NCI-H2227 (cell line): ENCODE data around the gene TUBB8B.
A peak's percentile ranks its signal among the peaks of the same experiment; 100 is the strongest.
"Not testable (repeated sequence)": the region's sequence is repeated elsewhere in the genome, so short reads cannot be mapped to it uniquely, and the experiment has no call there.

ENCODE experiments used
- DNase-seq: peaks from one replicate; lab custom pipeline; 2025; ENCODE audit not compliant: unreplicated experiment; lab: John Stamatoyannopoulos, UW

TUBB8B gene

GRCh38 chr18:49176-49665 is at the start of gene TUBB8B:
Gene TUBB8B (minus strand): TSS chr18:49615. CDS start chr18:49557, 58 bp downstream.
- not testable (repeated sequence) for DNase-seq

- DNase-seq, result not testable (repeated sequence)
These were observed 48.0 kb upstream of the TUBB8B start for GRCh38 chr18:97252-97914.

- DNase-seq, result not testable (repeated sequence)
These were observed 47.3 kb upstream of the TUBB8B start for GRCh38 chr18:96767-97131.

- DNase-seq, result peak; percentile 1
These were observed 46.8 kb upstream of the TUBB8B start for GRCh38 chr18:96101-96766.

- DNase-seq, result not testable (repeated sequence)
These were observed 46.2 kb upstream of the TUBB8B start for GRCh38 chr18:95580-95979.

GRCh38 chr18:93897-94408 is 44.5 kb upstream of the TUBB8B start:
- DNase-seq, result not testable (repeated sequence)

- DNase-seq, result not testable (repeated sequence)
These were observed 42.1 kb upstream of the TUBB8B start for GRCh38 chr18:91561-91960.

- DNase-seq, result not testable (repeated sequence)
These were observed 41.2 kb upstream of the TUBB8B start for GRCh38 chr18:90396-91193.

GRCh38 chr18:89124-89523 is 39.7 kb upstream of the TUBB8B start:
- DNase-seq, result not testable (repeated sequence)

- DNase-seq, result not testable (repeated sequence)
These were observed 35.4 kb upstream of the TUBB8B start for GRCh38 chr18:84801-85200.

GRCh38 chr18:82626-83209 is 33.3 kb upstream of the TUBB8B start:
- not testable (repeated sequence) for DNase-seq

GRCh38 chr18:80881-81280 is 31.5 kb upstream of the TUBB8B start:
- DNase-seq, result not testable (repeated sequence)

GRCh38 chr18:80202-80601 is 30.8 kb upstream of the TUBB8B start:
- not testable (repeated sequence) for DNase-seq

GRCh38 chr18:75525-76160 is 26.2 kb upstream of the TUBB8B start:
- not testable (repeated sequence) for DNase-seq

GRCh38 chr18:73181-73777 is 23.9 kb upstream of the TUBB8B start:
- DNase-seq, result peak; percentile 51

GRCh38 chr18:67701-68100 is 18.3 kb upstream of the TUBB8B start:
- DNase-seq, result not testable (repeated sequence)

- not testable (repeated sequence) for DNase-seq
These were observed 14.9 kb upstream of the TUBB8B start for GRCh38 chr18:64279-64678.

- not testable (repeated sequence) for DNase-seq
These were observed 14.2 kb upstream of the TUBB8B start for GRCh38 chr18:63656-64055.

- not testable (repeated sequence) for DNase-seq
These were observed 5.0 kb upstream of the TUBB8B start for GRCh38 chr18:54388-54787.

- not testable (repeated sequence) for DNase-seq
These were observed 719 bp downstream of the TUBB8B start for GRCh38 chr18:48696-49095.
